NCI-H345 (cell line): ENCODE data around the gene HOOK1.
"Not testable (repeated sequence)": the region's sequence is repeated elsewhere in the genome, so short reads cannot be mapped to it uniquely, and the experiment has no call there.

Experiments used
- DNase-seq: peaks from one replicate; lab custom pipeline; 2025; lab: John Stamatoyannopoulos, UW

Gene HOOK1

GRCh38 chr1:59819566-59820438 is 5.1 kb downstream of the HOOK1 start:
- no peak for DNase-seq

GRCh38 chr1:59827055-59827643 is 12.4 kb downstream of the HOOK1 start:
- DNase-seq, result no peak

DNA sequence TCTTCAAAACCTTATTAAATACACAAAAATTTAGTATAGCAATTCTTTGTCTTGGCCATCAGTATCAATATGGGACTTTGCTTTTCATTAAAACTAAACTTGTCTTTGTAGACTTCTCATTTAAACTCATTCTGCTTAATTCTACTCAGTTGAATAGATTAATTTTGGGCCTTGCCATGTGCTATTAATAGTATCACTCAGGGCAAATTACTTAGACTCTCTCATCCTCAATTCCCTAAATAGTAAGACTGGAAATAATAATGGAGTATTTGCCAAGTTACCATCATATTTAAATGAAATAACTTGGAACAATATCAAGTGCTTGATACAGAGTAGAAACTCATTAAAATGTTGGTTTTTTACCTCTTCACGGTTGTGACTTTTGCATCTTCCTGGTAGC is 13.4 kb downstream of the HOOK1 start:
- DNase-seq, result no peak

GRCh38 chr1:59831529-59831928 is 16.8 kb downstream of the HOOK1 start:
- DNase-seq, result no peak

- DNase-seq, result no peak
Measured at GRCh38 chr1:59833022-59833421, 18.3 kb downstream of the HOOK1 start.

- DNase-seq, result no peak
Measured at GRCh38 chr1:59833991-59834390, 19.2 kb downstream of the HOOK1 start.

GRCh38 chr1:59837857-59838256 is 23.1 kb downstream of the HOOK1 start:
- not testable (repeated sequence) for DNase-seq

- no peak for DNase-seq
Measured at GRCh38 chr1:59845091-59845490, 30.3 kb downstream of the HOOK1 start.

DNA sequence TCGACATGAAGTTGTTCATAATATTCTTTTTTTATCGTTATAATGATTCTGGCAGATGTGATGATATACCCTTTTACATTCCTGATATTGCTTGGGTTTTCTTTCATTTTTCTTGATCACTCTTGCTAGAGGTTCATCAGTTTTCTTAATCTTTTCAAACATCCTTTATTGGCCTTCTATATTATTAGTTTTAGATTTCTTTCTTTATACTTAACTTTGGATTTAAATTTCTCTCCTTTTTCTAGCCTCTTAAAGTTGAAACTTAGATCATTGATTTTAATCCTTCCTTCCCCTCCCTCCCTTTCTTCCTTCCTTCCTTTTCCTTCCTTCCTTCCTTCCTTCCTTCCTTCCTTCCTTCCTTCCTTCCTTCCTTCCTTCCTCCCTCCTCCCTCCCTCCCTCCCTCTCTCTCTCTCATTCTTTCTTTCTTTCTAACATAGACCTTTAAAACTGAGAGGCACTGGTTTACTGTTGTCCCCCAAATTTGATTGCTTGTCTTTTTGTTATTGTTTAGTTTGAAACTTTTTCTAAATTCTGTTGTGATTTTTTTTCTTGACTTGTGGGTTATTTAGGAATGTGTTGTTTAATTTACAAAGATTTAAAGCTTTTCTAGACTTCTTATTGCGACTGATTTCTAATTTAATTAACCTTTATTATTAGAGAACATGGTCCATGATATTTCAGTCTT is 31.6 kb downstream of the HOOK1 start:
- no peak for DNase-seq

GRCh38 chr1:59846895-59847282 is 32.1 kb downstream of the HOOK1 start:
- DNase-seq, result no peak

GRCh38 chr1:59852117-59852516 is 37.4 kb downstream of the HOOK1 start:
- DNase-seq, result no peak

- not testable (repeated sequence) for DNase-seq
Measured at GRCh38 chr1:59855297-59855696, 40.5 kb downstream of the HOOK1 start.

DNA sequence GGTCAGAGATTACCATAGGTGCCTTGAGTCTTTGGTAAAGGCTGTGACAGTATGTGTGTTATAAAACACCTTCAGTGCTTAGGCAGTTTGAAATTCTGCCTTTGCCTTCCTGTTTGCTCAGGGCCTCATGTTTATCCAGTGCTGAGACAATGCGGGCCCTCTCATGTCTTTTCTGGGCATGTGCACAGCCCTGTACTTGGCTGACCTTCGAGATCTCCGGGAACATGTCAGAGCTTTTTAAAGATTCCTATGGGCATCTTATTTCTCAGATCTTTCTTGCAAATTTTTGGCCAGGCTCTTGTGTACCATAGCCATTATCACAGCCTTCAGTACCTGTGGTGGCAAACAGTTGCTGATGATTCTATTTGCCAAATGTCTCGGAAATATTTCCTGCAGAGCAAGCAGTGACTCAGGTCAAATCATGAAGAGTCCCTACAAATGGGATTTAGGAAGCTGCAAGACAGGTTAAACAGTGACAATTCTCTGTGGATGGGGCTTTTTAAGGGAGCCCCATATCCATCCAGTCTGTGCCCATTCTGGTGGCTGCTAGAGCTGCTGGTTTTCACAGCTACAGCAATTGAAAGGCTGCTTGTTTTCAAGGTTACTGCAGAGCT is 42.1 kb downstream of the HOOK1 start:
- no peak for DNase-seq

GRCh38 chr1:59857679-59858354 is 43.1 kb downstream of the HOOK1 start:
- no peak for DNase-seq

DNA sequence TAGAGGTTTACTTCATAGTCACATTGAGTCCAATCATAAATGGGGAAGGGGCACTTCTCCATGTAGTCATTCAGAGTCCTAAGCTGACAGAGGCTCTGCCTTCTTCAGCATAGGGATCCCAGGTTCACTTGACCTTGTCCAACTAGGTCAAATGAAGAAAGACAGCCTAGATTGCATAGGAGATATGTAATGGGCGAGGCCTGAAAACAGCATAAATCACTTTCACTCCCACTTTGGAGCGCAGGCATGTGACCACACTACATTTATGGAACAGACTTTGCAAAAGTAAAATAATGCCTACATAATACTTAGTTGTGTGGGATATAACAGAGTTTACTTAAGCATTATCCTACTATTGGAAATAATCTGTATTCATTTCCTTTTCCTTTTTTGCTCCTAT is 51.7 kb downstream of the HOOK1 start:
- DNase-seq, result no peak

DNA sequence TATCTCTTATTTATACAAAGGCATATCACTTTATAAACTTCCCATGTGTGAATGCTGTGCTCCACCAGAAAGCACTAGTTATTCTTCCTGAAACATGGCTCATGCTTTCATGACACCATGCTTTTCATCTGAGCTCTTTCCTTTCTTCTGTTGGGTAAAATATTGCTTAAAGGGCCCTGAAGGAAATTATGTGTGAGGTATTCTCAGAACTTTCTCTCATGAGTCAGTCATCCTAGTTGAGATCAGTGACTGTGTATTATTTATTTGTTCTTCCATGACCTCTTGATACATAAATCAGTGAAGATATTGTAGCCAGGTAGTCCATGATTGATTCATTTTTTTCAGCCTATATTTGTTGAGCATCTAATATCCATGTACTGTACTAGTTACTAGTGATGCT is 57.0 kb downstream of the HOOK1 start:
- DNase-seq, result no peak

DNA sequence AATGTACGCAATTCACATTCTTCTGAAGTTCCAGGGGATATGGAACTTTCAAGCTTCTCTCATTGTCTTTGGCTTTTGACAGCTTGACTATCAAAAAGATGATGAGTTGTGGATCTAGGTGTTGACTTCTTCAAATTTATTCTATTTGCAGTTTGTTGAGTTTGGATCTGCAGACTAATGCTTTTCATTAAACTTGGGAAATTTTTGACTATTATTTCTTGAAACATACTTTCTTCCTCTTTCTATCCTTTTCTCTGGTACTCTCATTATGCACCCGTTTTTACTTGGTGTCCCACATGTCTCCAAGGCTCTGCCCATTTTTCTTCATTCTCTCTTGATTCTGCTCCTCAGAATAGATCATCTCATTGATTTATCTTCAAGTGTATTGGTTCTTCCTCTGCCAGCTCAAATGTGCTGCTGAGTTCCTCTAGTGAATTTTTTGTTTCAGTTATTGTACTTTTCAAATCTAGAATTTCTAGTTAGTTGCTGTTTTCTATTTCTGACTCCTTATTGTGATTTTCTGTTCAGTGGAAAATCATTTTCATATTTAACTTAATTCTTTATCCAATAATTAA is 62.4 kb downstream of the HOOK1 start:
- DNase-seq, result no peak

- no peak for DNase-seq
Measured at GRCh38 chr1:59878370-59878769, 63.6 kb downstream of the HOOK1 start.

DNA sequence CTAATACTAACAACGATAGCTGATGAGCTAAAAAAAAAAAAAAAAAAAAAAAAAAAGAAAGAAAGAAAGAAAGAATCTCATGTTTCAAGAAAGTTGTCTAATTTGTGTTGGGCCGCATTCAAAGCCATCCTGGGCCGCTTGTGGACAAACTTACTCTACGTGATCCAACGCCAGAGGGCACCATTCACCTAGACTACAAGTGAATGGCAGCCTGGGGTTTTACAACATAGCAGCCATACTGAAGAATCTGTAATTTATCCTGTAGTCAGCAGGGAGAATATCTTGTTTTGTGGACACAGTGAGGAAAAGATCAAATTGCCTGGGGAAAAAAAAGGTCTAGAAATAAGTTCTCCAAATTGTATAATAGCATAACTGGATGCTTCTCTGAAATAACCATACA is 64.8 kb downstream of the HOOK1 start:
- peak; percentile 58 for DNase-seq

DNA sequence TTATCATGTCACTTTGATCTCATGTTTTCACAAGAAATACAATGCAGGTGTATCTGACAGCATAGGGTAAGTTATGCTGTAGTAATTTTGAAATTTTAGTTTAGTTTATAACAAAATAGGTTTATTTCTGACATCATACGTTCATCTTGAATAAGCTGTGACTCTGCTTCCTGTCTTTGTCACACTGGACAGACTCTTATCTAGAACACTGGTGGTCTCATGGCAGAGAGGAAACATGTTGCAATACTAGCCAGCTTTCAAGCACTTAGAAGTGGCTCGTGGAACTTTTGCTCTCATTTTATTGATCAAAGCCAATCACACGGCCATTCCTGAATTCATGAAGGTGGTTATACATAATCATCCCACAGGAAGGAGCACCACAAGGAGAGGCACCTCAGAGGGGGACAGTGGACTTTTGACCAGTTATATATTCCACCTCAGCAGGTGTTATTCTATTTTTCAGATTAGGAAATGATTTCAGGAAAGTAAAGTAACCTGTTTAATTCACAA is 65.3 kb downstream of the HOOK1 start:
- no peak for DNase-seq

- no peak for DNase-seq
Measured at GRCh38 chr1:59880735-59881134, 66.0 kb downstream of the HOOK1 start.
